Upper lobe of left lung (tissue), 4 donors: ENCODE measurements around the gene RAB39A.

Experiments used
- EP300 ChIP-seq, 4 donors: sonication (generic); formaldehyde crosslinking; IDR thresholded peaks; one replicate each; pipeline ENCODE4 v1.5.1; 2017; ENCODE audit warnings: antibody characterized with exemption in 4 of 4, control low read depth in 2 of 4
- POLR2A ChIP-seq, 4 donors: fragments of 450-650 bp; IDR thresholded peaks; one replicate each; pipeline ENCODE4 v1.5.1; 2016 to 2017; ENCODE audit warnings: antibody characterized with exemption in 4 of 4, mild to moderate bottlenecking in 2 of 4
- POLR2AphosphoS5 ChIP-seq, 2 donors: sonication (generic); formaldehyde crosslinking; IDR thresholded peaks; one replicate each; pipeline ENCODE4 v1.5.1; 2017; ENCODE audit warnings: antibody characterized with exemption in 2 of 2
- TF ChIP-seq, protein P1 (sequence below), 6 experiments: fragments of 450-650 bp in 4 of 6; fragments of 200-600 bp in 2 of 6; sonication (generic) in 2 of 6; IDR thresholded peaks; one replicate each; pipeline ENCODE4 v1.5.1; 2016 to 2019; ENCODE audit warnings: antibody characterized with exemption in 6 of 6

DNA sequence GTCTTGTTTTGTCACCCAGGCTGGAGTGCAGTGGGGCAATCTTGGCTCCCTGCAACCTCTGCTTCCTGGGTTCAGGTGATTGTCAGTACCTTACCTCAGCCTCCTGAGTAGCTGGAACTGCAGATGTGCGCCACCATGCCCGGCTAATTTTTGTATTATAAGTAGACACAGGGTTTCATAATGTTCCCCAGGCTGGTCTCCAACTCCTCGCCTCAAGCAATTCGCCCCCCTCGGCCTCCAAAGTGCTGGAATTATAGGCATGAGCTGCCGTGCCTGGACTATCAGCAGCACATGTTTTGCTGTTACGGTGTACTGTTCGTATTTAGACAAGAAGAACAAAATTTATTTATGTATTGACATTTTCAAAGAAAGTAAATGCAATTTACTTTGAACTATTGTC, 34.8 kb downstream of the RAB39A start:
- TF ChIP-seq, protein P1, sequence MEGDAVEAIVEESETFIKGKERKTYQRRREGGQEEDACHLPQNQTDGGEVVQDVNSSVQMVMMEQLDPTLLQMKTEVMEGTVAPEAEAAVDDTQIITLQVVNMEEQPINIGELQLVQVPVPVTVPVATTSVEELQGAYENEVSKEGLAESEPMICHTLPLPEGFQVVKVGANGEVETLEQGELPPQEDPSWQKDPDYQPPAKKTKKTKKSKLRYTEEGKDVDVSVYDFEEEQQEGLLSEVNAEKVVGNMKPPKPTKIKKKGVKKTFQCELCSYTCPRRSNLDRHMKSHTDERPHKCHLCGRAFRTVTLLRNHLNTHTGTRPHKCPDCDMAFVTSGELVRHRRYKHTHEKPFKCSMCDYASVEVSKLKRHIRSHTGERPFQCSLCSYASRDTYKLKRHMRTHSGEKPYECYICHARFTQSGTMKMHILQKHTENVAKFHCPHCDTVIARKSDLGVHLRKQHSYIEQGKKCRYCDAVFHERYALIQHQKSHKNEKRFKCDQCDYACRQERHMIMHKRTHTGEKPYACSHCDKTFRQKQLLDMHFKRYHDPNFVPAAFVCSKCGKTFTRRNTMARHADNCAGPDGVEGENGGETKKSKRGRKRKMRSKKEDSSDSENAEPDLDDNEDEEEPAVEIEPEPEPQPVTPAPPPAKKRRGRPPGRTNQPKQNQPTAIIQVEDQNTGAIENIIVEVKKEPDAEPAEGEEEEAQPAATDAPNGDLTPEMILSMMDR (IDR thresholded peaks at IDR 0.05) = no peak
- no peak for TF ChIP-seq EP300 (IDR thresholded peaks at IDR 0.05)
- TF ChIP-seq POLR2A (IDR thresholded peaks at IDR 0.05) = no peak
- no peak for TF ChIP-seq POLR2AphosphoS5 (IDR thresholded peaks at IDR 0.05)
